ENCODE measurements around the gene LYRM4. TPM values are rescaled to one million over a fixed set of nuclear protein-coding genes. Genes with fewer than 3 reads are reported as not detected.

LYRM4 gene
- total and polyA plus RNA-seq, 4 donors, result 17.9 to 28.7 (median 21.1) TPM

- ATAC-seq (ENCODE audit: low FRiP score) (no peak), DNase-seq (no peak)
- H3K9me3 ChIP-seq (ENCODE audit: control insufficient read depth, low read length), result no peaks in the 10 kb centered on the region
- no peaks in the 10 kb centered on the region for H3K27me3 ChIP-seq (ENCODE audit: control insufficient read depth in 1 of 2, insufficient read depth in 2 of 2, low read length in 1 of 2)
- WGBS, 2 donors, result 86 to 93% methylated on average over 4 of the region's 4 CpGs
- H3K36me3 ChIP-seq (ENCODE audit: control insufficient read depth in 1 of 2, insufficient read depth in 2 of 2, low read length in 1 of 2), result no peaks in the 10 kb centered on the region
- H3K4me1 ChIP-seq (ENCODE audit: control insufficient read depth in 1 of 2, insufficient read depth in 2 of 2, low read length in 2 of 2), result peaks cover 0 to 3% of the 10 kb centered on the region in 2 donors
- H3K27ac ChIP-seq (ENCODE audit: low read depth in 1 of 2, low read length in 2 of 2), result no peak overlapping the region
- H3K4me3 ChIP-seq (ENCODE audit: low read length in 2 of 2), result no peak overlapping the region
- intact Hi-C loops (cut with DNase I), result no loop called here
Measured at GRCh38 chr6:5160206-5160605, 100.5 kb downstream of the LYRM4 start.

GRCh38 chr6:5159162-5159561, 101.6 kb downstream of the LYRM4 start:
- ATAC-seq (ENCODE audit: low FRiP score), result no peak
- no peaks in the 10 kb centered on the region for H3K27me3 ChIP-seq (ENCODE audit: control insufficient read depth in 1 of 2, insufficient read depth in 2 of 2, low read length in 1 of 2)
- H3K36me3 ChIP-seq (ENCODE audit: control insufficient read depth in 1 of 2, insufficient read depth in 2 of 2, low read length in 1 of 2), result no peaks in the 10 kb centered on the region
- 89 to 92% methylated on average over 1 of the region's 1 CpG for WGBS, 2 donors
- DNase-seq, result no peak
- no peak overlapping the region for H3K4me3 ChIP-seq (ENCODE audit: low read length in 2 of 2)
- H3K27ac ChIP-seq (ENCODE audit: low read depth in 1 of 2, low read length in 2 of 2), result no peak overlapping the region
- no peaks in the 10 kb centered on the region for H3K9me3 ChIP-seq (ENCODE audit: control insufficient read depth, low read length)
- peaks cover 0 to 3% of the 10 kb centered on the region in 2 donors for H3K4me1 ChIP-seq (ENCODE audit: control insufficient read depth in 1 of 2, insufficient read depth in 2 of 2, low read length in 2 of 2)
- intact Hi-C loops (cut with DNase I), result no loop called here

GRCh38 chr6:5158180-5158579, 102.6 kb downstream of the LYRM4 start:
- H3K4me3 ChIP-seq (ENCODE audit: low read length in 2 of 2), result no peak overlapping the region
- 62 to 63% methylated on average over 3 of the region's 3 CpGs for WGBS, 2 donors
- DNase-seq, result no peak
- ATAC-seq (ENCODE audit: low FRiP score), result no peak
- H3K36me3 ChIP-seq (ENCODE audit: control insufficient read depth in 1 of 2, insufficient read depth in 2 of 2, low read length in 1 of 2), result no peaks in the 10 kb centered on the region
- intact Hi-C loops (cut with DNase I), result no loop called here
- no peaks in the 10 kb centered on the region for H3K9me3 ChIP-seq (ENCODE audit: control insufficient read depth, low read length)
- H3K4me1 ChIP-seq (ENCODE audit: control insufficient read depth in 1 of 2, insufficient read depth in 2 of 2, low read length in 2 of 2), result peaks cover 0 to 2% of the 10 kb centered on the region in 2 donors
- H3K27me3 ChIP-seq (ENCODE audit: control insufficient read depth in 1 of 2, insufficient read depth in 2 of 2, low read length in 1 of 2), result no peaks in the 10 kb centered on the region
- no peak overlapping the region for H3K27ac ChIP-seq (ENCODE audit: low read depth in 1 of 2, low read length in 2 of 2)

- no peak for ATAC-seq (ENCODE audit: low FRiP score)
- no peaks in the 10 kb centered on the region for H3K27me3 ChIP-seq (ENCODE audit: control insufficient read depth in 1 of 2, insufficient read depth in 2 of 2, low read length in 1 of 2)
- intact Hi-C loops (cut with DNase I), result no loop called here
Measured at GRCh38 chr6:5157621-5158138, 103.1 kb downstream of the LYRM4 start.

GRCh38 chr6:5156627-5157026, 104.1 kb downstream of the LYRM4 start:
- 87 to 89% methylated on average over 5 of the region's 5 CpGs for WGBS, 2 donors
- ATAC-seq (ENCODE audit: low FRiP score) (no peak), DNase-seq (no peak)
- no peak overlapping the region for H3K27ac ChIP-seq (ENCODE audit: low read depth in 1 of 2, low read length in 2 of 2)
- no peak overlapping the region for H3K4me3 ChIP-seq (ENCODE audit: low read length in 2 of 2)
- intact Hi-C loops (cut with DNase I), result no loop called here
- no peaks in the 10 kb centered on the region for H3K9me3 ChIP-seq (ENCODE audit: control insufficient read depth, low read length)
- no peaks in the 10 kb centered on the region for H3K27me3 ChIP-seq (ENCODE audit: control insufficient read depth in 1 of 2, insufficient read depth in 2 of 2, low read length in 1 of 2)
- no peaks in the 10 kb centered on the region for H3K4me1 ChIP-seq (ENCODE audit: control insufficient read depth in 1 of 2, insufficient read depth in 2 of 2, low read length in 2 of 2)
- no peaks in the 10 kb centered on the region for H3K36me3 ChIP-seq (ENCODE audit: control insufficient read depth in 1 of 2, insufficient read depth in 2 of 2, low read length in 1 of 2)

More at GRCh38 chr6:5157621-5158138, 103.1 kb downstream of the LYRM4 start:
- Histone ChIP-seq H3K9me3 (ENCODE audit: control insufficient read depth, low read length) (no peaks in the 10 kb centered on the region), H3K4me1 (ENCODE audit: control insufficient read depth in 1 of 2, insufficient read depth in 2 of 2, low read length in 2 of 2) (no peaks in the 10 kb centered on the region), H3K27ac (ENCODE audit: low read depth in 1 of 2, low read length in 2 of 2) (no peak overlapping the region), H3K4me3 (ENCODE audit: low read length in 2 of 2) (no peak overlapping the region), H3K36me3 (ENCODE audit: control insufficient read depth in 1 of 2, insufficient read depth in 2 of 2, low read length in 1 of 2) (no peaks in the 10 kb centered on the region)
- 88 to 91% methylated on average over 10 of the region's 10 CpGs for WGBS, 2 donors
- DNase-seq, result no peak

GRCh38 chr6:5155906-5156305, 104.8 kb downstream of the LYRM4 start:
- Histone ChIP-seq H3K9me3 (ENCODE audit: control insufficient read depth, low read length) (no peaks in the 10 kb centered on the region), H3K27me3 (ENCODE audit: control insufficient read depth in 1 of 2, insufficient read depth in 2 of 2, low read length in 1 of 2) (no peaks in the 10 kb centered on the region), H3K4me3 (ENCODE audit: low read length in 2 of 2) (no peak overlapping the region), H3K27ac (ENCODE audit: low read depth in 1 of 2, low read length in 2 of 2) (no peak overlapping the region), H3K36me3 (ENCODE audit: control insufficient read depth in 1 of 2, insufficient read depth in 2 of 2, low read length in 1 of 2) (no peaks in the 10 kb centered on the region), H3K4me1 (ENCODE audit: control insufficient read depth in 1 of 2, insufficient read depth in 2 of 2, low read length in 2 of 2) (no peaks in the 10 kb centered on the region)
- DNase-seq (no peak), ATAC-seq (ENCODE audit: low FRiP score) (no peak)
- intact Hi-C loops (cut with DNase I), result no loop called here
- 82 to 86% methylated on average over 3 of the region's 3 CpGs for WGBS, 2 donors

- WGBS, 2 donors, result 96 to 98% methylated on average over 5 of the region's 5 CpGs
- intact Hi-C loops (cut with DNase I), result no loop called here
- Histone ChIP-seq H3K27me3 (ENCODE audit: control insufficient read depth in 1 of 2, insufficient read depth in 2 of 2, low read length in 1 of 2) (no peaks in the 10 kb centered on the region), H3K27ac (ENCODE audit: low read depth in 1 of 2, low read length in 2 of 2) (no peak overlapping the region), H3K36me3 (ENCODE audit: control insufficient read depth in 1 of 2, insufficient read depth in 2 of 2, low read length in 1 of 2) (no peaks in the 10 kb centered on the region), H3K9me3 (ENCODE audit: control insufficient read depth, low read length) (no peaks in the 10 kb centered on the region), H3K4me3 (ENCODE audit: low read length in 2 of 2) (no peak overlapping the region), H3K4me1 (ENCODE audit: control insufficient read depth in 1 of 2, insufficient read depth in 2 of 2, low read length in 2 of 2) (no peaks in the 10 kb centered on the region)
- ATAC-seq (ENCODE audit: low FRiP score), result no peak
- no peak for DNase-seq
Measured at GRCh38 chr6:5153186-5153585, 107.6 kb downstream of the LYRM4 start.

GRCh38 chr6:5152460-5152859, 108.3 kb downstream of the LYRM4 start:
- H3K4me3 ChIP-seq (ENCODE audit: low read length in 2 of 2), result no peak overlapping the region
- no peaks in the 10 kb centered on the region for H3K9me3 ChIP-seq (ENCODE audit: control insufficient read depth, low read length)
- H3K27me3 ChIP-seq (ENCODE audit: control insufficient read depth in 1 of 2, insufficient read depth in 2 of 2, low read length in 1 of 2), result no peaks in the 10 kb centered on the region
- no peak for ATAC-seq (ENCODE audit: low FRiP score)
- no peaks in the 10 kb centered on the region for H3K4me1 ChIP-seq (ENCODE audit: control insufficient read depth in 1 of 2, insufficient read depth in 2 of 2, low read length in 2 of 2)
- 81 to 86% methylated on average over 9 of the region's 9 CpGs for WGBS, 2 donors
- no peak overlapping the region for H3K27ac ChIP-seq (ENCODE audit: low read depth in 1 of 2, low read length in 2 of 2)
- no peak for DNase-seq
- no peaks in the 10 kb centered on the region for H3K36me3 ChIP-seq (ENCODE audit: control insufficient read depth in 1 of 2, insufficient read depth in 2 of 2, low read length in 1 of 2)
- intact Hi-C loops (cut with DNase I), result no loop called here

GRCh38 chr6:5151955-5152401, 108.8 kb downstream of the LYRM4 start:
- no peaks in the 10 kb centered on the region for H3K4me1 ChIP-seq (ENCODE audit: control insufficient read depth in 1 of 2, insufficient read depth in 2 of 2, low read length in 2 of 2)
- H3K36me3 ChIP-seq (ENCODE audit: control insufficient read depth in 1 of 2, insufficient read depth in 2 of 2, low read length in 1 of 2), result no peaks in the 10 kb centered on the region
- no peaks in the 10 kb centered on the region for H3K9me3 ChIP-seq (ENCODE audit: control insufficient read depth, low read length)
- intact Hi-C loops (cut with DNase I), result no loop called here
- H3K27ac ChIP-seq (ENCODE audit: low read depth in 1 of 2, low read length in 2 of 2), result no peak overlapping the region
- no peak for ATAC-seq (ENCODE audit: low FRiP score)
- no peak overlapping the region for H3K4me3 ChIP-seq (ENCODE audit: low read length in 2 of 2)
- H3K27me3 ChIP-seq (ENCODE audit: control insufficient read depth in 1 of 2, insufficient read depth in 2 of 2, low read length in 1 of 2), result no peaks in the 10 kb centered on the region
- WGBS, 2 donors, result 65 to 70% methylated on average over 7 of the region's 7 CpGs
- DNase-seq, result no peak
